IMR-90 (cell line): Measurements from ENCODE around the gene KCTD13. TPM values are rescaled to one million over a fixed set of nuclear protein-coding genes. Genes with fewer than 3 reads are reported as not detected.
A peak's percentile ranks its signal among the peaks of the same experiment; 100 is the strongest.

Experiments used
- ATAC-seq: fragments of 200-7000 bp; cut with Tn5 transposase; 2 replicates; pipeline ENCODE4 v1.9.1; 2020; ENCODE audit warnings: low read depth, mild to moderate bottlenecking, moderate library complexity
- BruUV-seq: library from RNA; stranded (reverse); fragments of 400-500 nt; replicated peaks from 2 replicates; lab custom pipeline; 2021; lab: Mats Ljungman, UMichigan
- CTCF ChIA-PET: fragments of 300-600 bp; formaldehyde crosslinking; extraction: SDS; loops from one replicate; lab custom pipeline; 2021; ENCODE audit warnings: antibody characterized with exemption; lab: Yijun Ruan, JAX
- POLR2A ChIA-PET: fragments of 300-600 bp; sonication (Branson Sonifier 250); formaldehyde crosslinking; loops from one replicate; lab custom pipeline; 2022; ENCODE audit warnings: antibody characterized with exemption; ENCODE audit not compliant: unreplicated experiment; lab: Charles Lee
- DNase-seq: peaks from one replicate; pipeline ENCODE4 v3.0.0; 2013
- H2AFZ ChIP-seq: replicated peaks from 2 replicates; pipeline ENCODE3; 2013; ENCODE audit warnings: low read length, mild to moderate bottlenecking; ENCODE audit not compliant: poor library complexity
- H2AK5ac ChIP-seq: 2 replicates; pipeline ENCODE4 v1.6.1; 2013; ENCODE audit warnings: low read depth, low read length, inconsistent platforms
- H2AK9ac ChIP-seq: replicated peaks from 2 replicates; pipeline ENCODE3; 2013; ENCODE audit warnings: mild to moderate bottlenecking, low read depth, low read length, moderate library complexity; ENCODE audit not compliant: poor library complexity
- H2BK120ac ChIP-seq: 2 replicates; pipeline ENCODE4 v1.6.1; 2013; ENCODE audit warnings: low read depth, low read length, inconsistent platforms
- H2BK15ac ChIP-seq: 3 replicates; pipeline ENCODE4 v1.6.1; 2013; ENCODE audit warnings: low read depth, low read length, inconsistent platforms
- H2BK20ac ChIP-seq: 2 replicates; pipeline ENCODE4 v1.6.1; 2013; ENCODE audit warnings: low read depth, mild to moderate bottlenecking, inconsistent platforms, low read length, moderate library complexity
- H2BK5ac ChIP-seq: 2 replicates; pipeline ENCODE4 v1.6.1; 2013; ENCODE audit warnings: mild to moderate bottlenecking, low read depth, low read length, inconsistent platforms; ENCODE audit not compliant: poor library complexity, severe bottlenecking
- H3K14ac ChIP-seq: replicated peaks from 2 replicates; pipeline ENCODE4 v1.6.1; 2013; ENCODE audit warnings: low read depth, low read length, inconsistent platforms
- H3K18ac ChIP-seq: 2 replicates; pipeline ENCODE4 v1.6.1; 2013; ENCODE audit warnings: low read depth, low read length, control low read depth
- H3K23ac ChIP-seq: 2 replicates; pipeline ENCODE4 v1.6.1; 2013; ENCODE audit warnings: low read depth, low read length, inconsistent platforms
- H3K27ac ChIP-seq: 2 replicates; pipeline ENCODE4 v1.5.1; 2013; ENCODE audit warnings: mild to moderate bottlenecking, control low read depth, low read length; ENCODE audit not compliant: insufficient read depth
- H3K27me3 ChIP-seq: 2 replicates; pipeline ENCODE4 v1.6.1; 2013; ENCODE audit warnings: low read length; ENCODE audit not compliant: control insufficient read depth, insufficient read depth
- H3K36me3 ChIP-seq: 2 replicates; pipeline ENCODE4 v1.6.1; 2013; ENCODE audit warnings: low read length, mixed read lengths; ENCODE audit not compliant: control insufficient read depth, insufficient read depth
- H3K4ac ChIP-seq: 2 replicates; pipeline ENCODE4 v1.6.1; 2013; ENCODE audit warnings: low read depth, low read length, inconsistent platforms
- H3K4me1 ChIP-seq: 2 replicates; pipeline ENCODE4 v1.6.1; 2013; ENCODE audit warnings: low read length, mixed read lengths; ENCODE audit not compliant: control insufficient read depth, insufficient read depth
- H3K4me2 ChIP-seq: 2 replicates; pipeline ENCODE4 v1.6.1; 2013; ENCODE audit warnings: low read depth, mild to moderate bottlenecking, control low read depth, low read length, moderate library complexity
- H3K4me3 ChIP-seq: 2 replicates; pipeline ENCODE4 v1.5.1; 2013; ENCODE audit warnings: low read depth, mild to moderate bottlenecking, control low read depth, low read length, moderate library complexity; ENCODE audit not compliant: insufficient read depth
- H3K56ac ChIP-seq: 2 replicates; pipeline ENCODE4 v1.6.1; 2013; ENCODE audit warnings: low read length, inconsistent platforms; ENCODE audit not compliant: insufficient read depth; ENCODE audit errors: extremely low read depth
- H3K79me1 ChIP-seq, 2 experiments: 2 replicates each; pipeline ENCODE4 v1.6.1; 2013; ENCODE audit warnings: low read length in 2 of 2, inconsistent platforms in 1 of 2, low read depth in 1 of 2
- H3K9ac ChIP-seq: 2 replicates; pipeline ENCODE4 v1.6.1; 2013; ENCODE audit warnings: low read depth, low read length, control low read depth
- H3K9me1 ChIP-seq: 2 replicates; pipeline ENCODE4 v1.6.1; 2013; ENCODE audit warnings: low read length, inconsistent platforms; ENCODE audit not compliant: insufficient read depth
- H3K9me3 ChIP-seq: 2 replicates; pipeline ENCODE4 v1.6.1; 2013; ENCODE audit warnings: low read length; ENCODE audit not compliant: control insufficient read depth, insufficient read depth
- H4K20me1 ChIP-seq: 2 replicates; pipeline ENCODE4 v1.6.1; 2013; ENCODE audit warnings: low read length, inconsistent platforms; ENCODE audit not compliant: insufficient read depth
- H4K5ac ChIP-seq: 2 replicates; pipeline ENCODE4 v1.6.1; 2013; ENCODE audit warnings: mild to moderate bottlenecking, low read depth, low read length, control low read depth
- H4K8ac ChIP-seq, 2 experiments: 2 replicates each; pipeline ENCODE4 v1.6.1; 2013; ENCODE audit warnings: low read depth in 2 of 2, low read length in 2 of 2, control low read depth in 1 of 2, inconsistent platforms in 1 of 2
- H4K91ac ChIP-seq: 2 replicates; pipeline ENCODE4 v1.6.1; 2013; ENCODE audit warnings: low read depth, low read length, inconsistent platforms; ENCODE audit not compliant: insufficient read depth
- CEBPB ChIP-seq: IDR thresholded peaks from 2 replicates; pipeline ENCODE4 v1.6.1; 2012; ENCODE audit warnings: low read depth, low read length, improper control_type of control experiment
- CTCF ChIP-seq: conservative IDR thresholded peaks from 2 replicates; pipeline ENCODE4 v1.5.1; 2012; ENCODE audit warnings: mild to moderate bottlenecking, low read depth, low read length, improper control_type of control experiment
- RAD21 ChIP-seq: IDR thresholded peaks from 2 replicates; pipeline ENCODE4 v1.6.1; 2012; ENCODE audit warnings: low read length, improper control_type of control experiment
- RCOR1 ChIP-seq: IDR thresholded peaks from 2 replicates; pipeline ENCODE4 v1.6.1; 2012; ENCODE audit warnings: mild to moderate bottlenecking, low read length, improper control_type of control experiment; ENCODE audit not compliant: insufficient replicate concordance
- WGBS, 2 experiments: methylation state at CpG; one replicate each; pipeline versions ENCODE4 v1.1.5 to v1.1.7; 2013; ENCODE audit warnings: missing lambda C conversion rate in 2 of 2; ENCODE audit not compliant: insufficient read length in 1 of 2; ENCODE audit errors: extremely low coverage in 2 of 2; 5-methylcytosine and 5-hydroxymethylcytosine counted together
- dilution Hi-C: fragments of 300-500 bp; cut with HindIII; formaldehyde crosslinking; loops from one replicate; pipeline ENCODE4 v1.14.3; 2018; ENCODE audit warnings: low sequenced_read_pairs; ENCODE audit not compliant: unreplicated experiment
- in situ Hi-C: fragments of 300-500 bp; cut with MboI; formaldehyde crosslinking; loops from 3 replicates; pipeline ENCODE4 v1.14.3; 2019; ENCODE audit warnings: low sequenced_read_pairs, inconsistent platforms, mixed read lengths
- intact Hi-C: fragments of 100-400 bp; cut with micrococcal nuclease; formaldehyde crosslinking; loops from 2 replicates; pipeline ENCODE4 v1.10.0; 2022
- polyA plus RNA-seq, 3 experiments: library from polyadenylated mRNA; depleted of rRNA; stranded (reverse); fragments of >200 nt; gene quantifications; 2 replicates each; pipeline ENCODE4 v1.2.3, GENCODE V29; 2012; ENCODE audit warnings: low replicate concordance in 1 of 3
- total RNA-seq: library from RNA; depleted of rRNA; stranded (reverse); fragments of >200 nt; gene quantifications from 2 replicates; pipeline ENCODE4 v1.2.3, GENCODE V29; 2012

KCTD13 gene
- total and polyA plus RNA-seq, 2 of the 4 experiments (the other 2 are of a cell fraction): 4.1 to 20.7 TPM

GRCh38 chr16:29951625-29952365, 25.8 kb upstream of the KCTD13 start:
- no peaks in the 10 kb centered on the region for H3K9me1 ChIP-seq
- in situ Hi-C loops (no loop called here), dilution Hi-C loops (no loop called here), intact Hi-C loops (no loop called here)
- H3K27ac ChIP-seq: no peak overlapping the region
- no peak overlapping the region for H4K8ac ChIP-seq
- H3K79me1 ChIP-seq: no peaks in the 10 kb centered on the region
- H3K36me3 ChIP-seq: no peaks in the 10 kb centered on the region
- H4K91ac ChIP-seq: no peak overlapping the region
- H3K27me3 ChIP-seq: no peaks in the 10 kb centered on the region
- CTCF ChIA-PET: no interaction called here
- no peak overlapping the region for H3K4ac ChIP-seq
- H3K9me3 ChIP-seq: no peaks in the 10 kb centered on the region
- H4K5ac ChIP-seq: no peak overlapping the region
- no peak overlapping the region for H2BK5ac ChIP-seq
- H2AFZ ChIP-seq: peak overlapping the region; percentile 51
- no peak overlapping the region for H3K23ac ChIP-seq
- H3K18ac ChIP-seq: no peak overlapping the region
- H3K4me1 ChIP-seq: no peaks in the 10 kb centered on the region
- no peak for DNase-seq
- no peak overlapping the region for H2AK9ac ChIP-seq
- H3K56ac ChIP-seq: no peak overlapping the region
- TF ChIP-seq RAD21 (no peak), CTCF (no peak), CEBPB (no peak), RCOR1 (no peak)
- ATAC-seq: no peak; the same call in 1 of the 2 replicates
- no TSS peak for BruUV-seq
- H3K4me3 ChIP-seq: no peak overlapping the region
- no peak overlapping the region for H2BK15ac ChIP-seq
- POLR2A ChIA-PET: no interaction called here
- H4K20me1 ChIP-seq: no peaks in the 10 kb centered on the region
- H3K14ac ChIP-seq: no peak overlapping the region
- no peak overlapping the region for H2AK5ac ChIP-seq
- 73% methylated on average over 7 of the region's 8 CpGs; no CpG with 5 or more reads in 1 of the 2 experiments for WGBS, 2 experiments
- H3K4me2 ChIP-seq: no peak overlapping the region
- no peak overlapping the region for H3K9ac ChIP-seq
- no peak overlapping the region for H2BK120ac ChIP-seq
- no peak overlapping the region for H2BK20ac ChIP-seq
